Loucy (cell line): ENCODE measurements around the gene TMPRSS11D.

Experiments
- H2AFZ ChIP-seq: fragments of 200-600 bp; sonication (generic); 2 replicates; pipeline ENCODE4 v1.6.0; 2016; ENCODE audit warnings: antibody characterized with exemption, mild to moderate bottlenecking, low read length, moderate library complexity
- H3F3A ChIP-seq: fragments of 200-600 bp; 2 replicates; pipeline ENCODE4 v1.6.0; 2016; ENCODE audit warnings: antibody characterized with exemption, low read depth, mild to moderate bottlenecking
- H3K27me3 ChIP-seq: fragments of 200-600 bp; sonication (generic); 2 replicates; pipeline ENCODE4 v1.6.1; 2014; ENCODE audit warnings: low read length, mild to moderate bottlenecking; ENCODE audit not compliant: insufficient read depth, poor library complexity, severe bottlenecking
- H3K36me3 ChIP-seq: fragments of 200-600 bp; sonication (generic); 2 replicates; pipeline ENCODE4 v1.6.1; 2016; ENCODE audit warnings: low read length; ENCODE audit not compliant: insufficient read depth
- H3K4me1 ChIP-seq: fragments of 200-600 bp; sonication (generic); 2 replicates; pipeline ENCODE4 v1.5.1; 2014; ENCODE audit warnings: low read length, mild to moderate bottlenecking; ENCODE audit not compliant: insufficient read depth, poor library complexity, severe bottlenecking
- H3K4me2 ChIP-seq: fragments of 200-600 bp; sonication (generic); 2 replicates; pipeline ENCODE4 v1.6.0; 2014; ENCODE audit warnings: antibody characterized with exemption, low read length, low read depth, mild to moderate bottlenecking; ENCODE audit not compliant: poor library complexity, severe bottlenecking
- H3K4me3 ChIP-seq: fragments of 200-600 bp; sonication (generic); 2 replicates; pipeline ENCODE4 v1.5.1; 2014; ENCODE audit warnings: low read length, mild to moderate bottlenecking, mixed read lengths; ENCODE audit not compliant: poor library complexity, severe bottlenecking
- H3K79me2 ChIP-seq: fragments of 200-600 bp; sonication (generic); 2 replicates; pipeline ENCODE4 v1.6.1; 2014; ENCODE audit warnings: low read length; ENCODE audit not compliant: insufficient read depth
- H3K9ac ChIP-seq: fragments of 200-600 bp; sonication (generic); 2 replicates; pipeline ENCODE4 v1.6.0; 2014; ENCODE audit warnings: mild to moderate bottlenecking, low read depth, low read length, moderate library complexity; ENCODE audit not compliant: poor library complexity, severe bottlenecking
- H3K9me2 ChIP-seq: fragments of 200-600 bp; sonication (generic); replicated peaks from 2 replicates; pipeline ENCODE4 v1.6.1; 2016; ENCODE audit warnings: low read depth, low read length, mixed read lengths
- H3K9me3 ChIP-seq: fragments of 200-600 bp; sonication (generic); 2 replicates; pipeline ENCODE4 v1.6.1; 2014; ENCODE audit warnings: mild to moderate bottlenecking, antibody characterized with exemption, low read length, low read depth; ENCODE audit not compliant: insufficient read depth
- H4K20me1 ChIP-seq: fragments of 200-600 bp; sonication (generic); 2 replicates; pipeline ENCODE4 v1.6.0; 2014; ENCODE audit warnings: antibody characterized with exemption, low read length, mild to moderate bottlenecking; ENCODE audit not compliant: insufficient read depth, poor library complexity, severe bottlenecking
- CTCF ChIP-seq: fragments of 200-600 bp; sonication (generic); conservative IDR thresholded peaks from 2 replicates; pipeline ENCODE4 v1.5.1; 2014; ENCODE audit warnings: mild to moderate bottlenecking, antibody characterized with exemption, low read length
- EZH2phosphoT487 ChIP-seq: fragments of 200-600 bp; IDR thresholded peaks from 2 replicates; pipeline ENCODE4 v1.6.1; 2018; ENCODE audit warnings: antibody characterized with exemption, mild to moderate bottlenecking, moderate library complexity, borderline replicate concordance

The TMPRSS11D gene

GRCh38 chr4:67880866-67881610, 2.8 kb downstream of the TMPRSS11D start:
- no peak overlapping the region for H2AFZ ChIP-seq
- no peak overlapping the region for H3K4me2 ChIP-seq
- H3K4me1 ChIP-seq: no peaks in the 10 kb centered on the region

GRCh38 chr4:67879486-67879885, 4.3 kb downstream of the TMPRSS11D start:
- no peak for TF ChIP-seq EZH2phosphoT487
- no peaks in the 10 kb centered on the region for H3K27me3 ChIP-seq
- no peak overlapping the region for H3K4me2 ChIP-seq
- no peaks in the 10 kb centered on the region for H3K9me3 ChIP-seq
- H3K79me2 ChIP-seq: no peaks in the 10 kb centered on the region
- H3K9ac ChIP-seq: no peak overlapping the region
- no peaks in the 10 kb centered on the region for H3K4me1 ChIP-seq
- no peaks in the 10 kb centered on the region for H3K9me2 ChIP-seq
- H2AFZ ChIP-seq: no peak overlapping the region
- no peaks in the 10 kb centered on the region for H3K36me3 ChIP-seq
- H3F3A ChIP-seq: no peaks in the 10 kb centered on the region
- H3K4me3 ChIP-seq: no peak overlapping the region
- no peaks in the 10 kb centered on the region for H4K20me1 ChIP-seq

More at GRCh38 chr4:67880866-67881610, 2.8 kb downstream of the TMPRSS11D start:
- H3K36me3 ChIP-seq: no peaks in the 10 kb centered on the region
- TF ChIP-seq CTCF: no peak
- no peak for TF ChIP-seq EZH2phosphoT487
- no peaks in the 10 kb centered on the region for H3K9me2 ChIP-seq
- H3F3A ChIP-seq: no peaks in the 10 kb centered on the region
- H3K9me3 ChIP-seq: no peaks in the 10 kb centered on the region
- no peaks in the 10 kb centered on the region for H3K27me3 ChIP-seq
- H3K79me2 ChIP-seq: no peaks in the 10 kb centered on the region
- no peaks in the 10 kb centered on the region for H4K20me1 ChIP-seq
- no peak overlapping the region for H3K9ac ChIP-seq
- H3K4me3 ChIP-seq: no peak overlapping the region

- no peak for TF ChIP-seq CTCF
- no peak for TF ChIP-seq EZH2phosphoT487
- H3F3A ChIP-seq: no peaks in the 10 kb centered on the region
- H3K9ac ChIP-seq: no peak overlapping the region
Observed at GRCh38 chr4:67877086-67877485, 6.7 kb downstream of the TMPRSS11D start.

GRCh38 chr4:67874986-67875385, 8.8 kb downstream of the TMPRSS11D start:
- no peaks in the 10 kb centered on the region for H3K79me2 ChIP-seq
- no peaks in the 10 kb centered on the region for H3K9me2 ChIP-seq
- no peak overlapping the region for H2AFZ ChIP-seq
- no peaks in the 10 kb centered on the region for H3K36me3 ChIP-seq
- H3K4me3 ChIP-seq: no peak overlapping the region
- no peak overlapping the region for H3K9ac ChIP-seq
- H3K4me2 ChIP-seq: no peak overlapping the region
- no peaks in the 10 kb centered on the region for H4K20me1 ChIP-seq
- H3K9me3 ChIP-seq: no peaks in the 10 kb centered on the region
- TF ChIP-seq CTCF (no peak), EZH2phosphoT487 (no peak)
- H3F3A ChIP-seq: no peaks in the 10 kb centered on the region
- no peaks in the 10 kb centered on the region for H3K4me1 ChIP-seq
- H3K27me3 ChIP-seq: no peaks in the 10 kb centered on the region

More at GRCh38 chr4:67877086-67877485, 6.7 kb downstream of the TMPRSS11D start:
- no peak overlapping the region for H2AFZ ChIP-seq
- H3K36me3 ChIP-seq: no peaks in the 10 kb centered on the region
- H4K20me1 ChIP-seq: no peaks in the 10 kb centered on the region
- no peak overlapping the region for H3K4me2 ChIP-seq
- no peaks in the 10 kb centered on the region for H3K9me2 ChIP-seq
- no peak overlapping the region for H3K4me3 ChIP-seq
- H3K27me3 ChIP-seq: no peaks in the 10 kb centered on the region
- no peaks in the 10 kb centered on the region for H3K9me3 ChIP-seq
- H3K79me2 ChIP-seq: no peaks in the 10 kb centered on the region
- no peaks in the 10 kb centered on the region for H3K4me1 ChIP-seq
